ENCODE data around the gene HIP1R. TPM values are rescaled to one million over a fixed set of nuclear protein-coding genes. Genes with fewer than 3 reads are reported as not detected.

HIP1R gene
- total and polyA plus RNA-seq, 11 donors = 14.9 to 49.5 (median 19.6) TPM

- Histone ChIP-seq H3K27me3 (no peaks in the 10 kb centered on the region), H3K4me3 (no peak overlapping the region), H3K27ac (no peak overlapping the region), H3K4me1 (peaks cover 0 to 13% (median 0%) of the 10 kb centered on the region in 12 donors), H3K9me3 (no peaks in the 10 kb centered on the region), H3K36me3 (no peaks in the 10 kb centered on the region)
- ATAC-seq (no peak), DNase-seq (no peak)
- TF ChIP-seq POLR2A (IDR thresholded peaks at IDR 0.05) (no peak), CTCF (IDR thresholded peaks at IDR 0.05) (no peak)
- intact Hi-C loops (cut with DNase I) = no loop called here
- WGBS, 4 donors = 84 to 93% (median 88%) methylated on average over 11 of the region's 11 CpGs
These were observed 11.8 kb upstream of the HIP1R start for GRCh38 chr12:122823429-122823828.

- ATAC-seq (no peak), DNase-seq (no peak)
- Histone ChIP-seq H3K27ac (no peak overlapping the region), H3K4me1 (peaks cover 0 to 13% (median 0%) of the 10 kb centered on the region in 12 donors), H3K36me3 (no peaks in the 10 kb centered on the region), H3K27me3 (no peaks in the 10 kb centered on the region), H3K9me3 (no peaks in the 10 kb centered on the region), H3K4me3 (peak overlapping the region in 10 of 12 donors; percentile 14 to 48 (median 26))
- WGBS, 4 donors = 31 to 39% (median 33%) methylated on average over 22 of the region's 22 CpGs
- no peak for TF ChIP-seq POLR2A (IDR thresholded peaks at IDR 0.05)
- no peak for TF ChIP-seq CTCF (IDR thresholded peaks at IDR 0.05)
- intact Hi-C loops (cut with DNase I) = no loop called here
These were observed 9.2 kb upstream of the HIP1R start for GRCh38 chr12:122825773-122826724.

- no peak for TF ChIP-seq POLR2A (IDR thresholded peaks at IDR 0.05)
- no peak for TF ChIP-seq CTCF (IDR thresholded peaks at IDR 0.05)
- Histone ChIP-seq H3K4me1 (peaks cover 0 to 13% (median 0%) of the 10 kb centered on the region in 12 donors), H3K9me3 (no peaks in the 10 kb centered on the region), H3K4me3 (peak overlapping the region in 1 of 12 donors; percentile 44), H3K36me3 (no peaks in the 10 kb centered on the region), H3K27ac (no peak overlapping the region), H3K27me3 (no peaks in the 10 kb centered on the region)
- intact Hi-C loops (cut with DNase I) = no loop called here
- ATAC-seq (no peak), DNase-seq (no peak)
- 48 to 63% (median 60%) methylated on average over 5 of the region's 5 CpGs for WGBS, 4 donors
These were observed 8.0 kb upstream of the HIP1R start for GRCh38 chr12:122827258-122827657.

- ATAC-seq (no peak), DNase-seq (no peak)
- H3K36me3 ChIP-seq = no peaks in the 10 kb centered on the region
- intact Hi-C loops (cut with DNase I) = loop anchor here in 4 of 10 donors (5.0 kb wide), 1 partner anchor 38 kb away; no protein-coding TSS in a partner anchor
- 71 to 77% (median 73%) methylated on average over 7 of the region's 7 CpGs for WGBS, 4 donors
- no peaks in the 10 kb centered on the region for H3K27me3 ChIP-seq
- TF ChIP-seq POLR2A (IDR thresholded peaks at IDR 0.05) (no peak), CTCF (IDR thresholded peaks at IDR 0.05) (no peak)
- peaks cover 0 to 20% (median 6%) of the 10 kb centered on the region in 12 donors for H3K4me1 ChIP-seq
- no peak overlapping the region for H3K4me3 ChIP-seq
- H3K27ac ChIP-seq = no peak overlapping the region
- H3K9me3 ChIP-seq = no peaks in the 10 kb centered on the region
These were observed 4.6 kb upstream of the HIP1R start for GRCh38 chr12:122830517-122831214.

Measured in heart left ventricle (tissue), 16 donors.